Naive thymus-derived CD8-positive, alpha-beta T cell (primary cell): ENCODE measurements around the gene MBLAC2. TPM values are rescaled to one million over a fixed set of nuclear protein-coding genes. Genes with fewer than 3 reads are reported as not detected.

Source experiments
- ATAC-seq, 2 donors: fragments of 150-1000 bp; cut with Tn5 transposase in 1 of 2; sonication (Bioruptor Pico), chemical (Tn5 transposase) in 1 of 2; 1 replicate in 1 of 2; 2 replicates in 1 of 2; pipeline ENCODE4 v1.10.0; 2021; ENCODE audit warnings: mild to moderate bottlenecking in 2 of 2, moderate library complexity in 2 of 2
- POLR2A ChIA-PET: fragments of 350-600 bp; sonication (Branson Sonifier 250); formaldehyde crosslinking; loops from one replicate; lab custom pipeline; 2021; ENCODE audit warnings: antibody characterized with exemption; lab: Charles Lee
- DNase-seq, 10 donors: peaks; one replicate each; pipeline versions ENCODE4 v3.0.0 to v3.0.0-alpha.2; 2020 to 2022
- H3K27ac Mint-ChIP-seq, 10 donors: one replicate each; pipeline ENCODE4 v1.8.0; 2020 to 2022; ENCODE audit warnings: mild to moderate bottlenecking in 10 of 10, mixed read lengths in 10 of 10, moderate library complexity in 4 of 10, inconsistent platforms in 1 of 10
- H3K27me3 Mint-ChIP-seq, 5 donors: one replicate each; pipeline ENCODE4 v1.8.0; 2021 to 2022; ENCODE audit warnings: mixed read lengths in 5 of 5
- H3K36me3 Mint-ChIP-seq, 3 donors: one replicate each; pipeline ENCODE4 v1.8.0; 2020 to 2022; ENCODE audit warnings: mixed read lengths in 3 of 3, mild to moderate bottlenecking in 2 of 3, inconsistent platforms in 1 of 3
- H3K4me1 Mint-ChIP-seq, 4 donors: one replicate each; pipeline ENCODE4 v1.8.0; 2021 to 2022; ENCODE audit warnings: mixed read lengths in 4 of 4
- H3K4me3 Mint-ChIP-seq, 10 donors: one replicate each; pipeline ENCODE4 v1.8.0; 2020 to 2022; ENCODE audit warnings: mild to moderate bottlenecking in 10 of 10, mixed read lengths in 10 of 10, moderate library complexity in 6 of 10, inconsistent platforms in 1 of 10
- H3K9me3 Mint-ChIP-seq, 9 donors: one replicate each; pipeline ENCODE4 v1.8.0; 2020 to 2022; ENCODE audit warnings: mixed read lengths in 9 of 9, mild to moderate bottlenecking in 3 of 9, inconsistent platforms in 1 of 9, moderate library complexity in 1 of 9
- polyA plus RNA-seq, 3 donors: library from polyadenylated mRNA; unstranded; fragments of 300-500 nt; fragmentation: Illumina TruSeq; gene quantifications; one replicate each; pipeline ENCODE4 v1.2.3, GENCODE V29; 2021
- total RNA-seq, 8 experiments: library from RNA in 2 of 8; stranded (reverse) in 2 of 8; gene quantifications; one replicate each; pipeline ENCODE4 v1.2.3 and lab custom pipeline; 2021 to 2026

The MBLAC2 gene
- total and polyA plus RNA-seq, 5 experiments from 2014 or later, result 4.7 to 15.8 (median 5.7) TPM

DNA sequence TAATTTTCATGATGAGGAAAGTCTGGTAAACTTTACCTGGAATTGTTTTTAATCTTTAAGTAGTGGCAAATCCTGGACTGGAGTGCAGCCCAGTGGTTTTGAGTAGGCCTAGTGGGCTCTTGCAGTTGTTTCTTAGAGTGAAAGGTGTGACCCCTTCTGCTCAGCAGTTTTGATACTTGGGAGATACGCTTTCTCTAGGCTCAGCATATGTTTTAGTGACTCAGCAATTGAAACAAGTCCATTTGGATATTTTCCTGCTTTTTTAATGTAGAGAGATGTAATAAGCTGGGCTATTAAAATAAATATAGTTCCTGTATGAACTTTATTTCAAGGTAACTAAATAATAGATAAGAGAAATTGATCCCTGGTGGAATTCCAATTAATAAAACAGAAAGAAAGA is 6.1 kb upstream of the MBLAC2 start:
- no peak overlapping the region for H3K4me3 Mint-ChIP-seq
- H3K27ac Mint-ChIP-seq, result no peak overlapping the region
- DNase-seq (no peak), ATAC-seq (no peak)
- no peaks in the 10 kb centered on the region for H3K36me3 Mint-ChIP-seq
- H3K9me3 Mint-ChIP-seq, result no peaks in the 10 kb centered on the region
- H3K27me3 Mint-ChIP-seq, result no peaks in the 10 kb centered on the region
- peaks cover 0 to 6% (median 0%) of the 10 kb centered on the region in 4 donors for H3K4me1 Mint-ChIP-seq
- POLR2A ChIA-PET, result no interaction called here

GRCh38 chr5:90479611-90480385 is 5.2 kb upstream of the MBLAC2 start:
- POLR2A ChIA-PET, result no interaction called here
- ATAC-seq (no peak), DNase-seq (no peak)
- Mint-ChIP-seq H3K27ac (peak overlapping the region in 1 of 10 donors; percentile 45), H3K9me3 (no peaks in the 10 kb centered on the region), H3K36me3 (no peaks in the 10 kb centered on the region), H3K4me3 (no peak overlapping the region), H3K4me1 (peaks cover 4 to 9% (median 5%) of the 10 kb centered on the region in 4 donors), H3K27me3 (no peaks in the 10 kb centered on the region)

- Mint-ChIP-seq H3K36me3 (peaks cover 0 to 4% (median 0%) of the 10 kb centered on the region in 3 donors), H3K4me3 (no peak overlapping the region), H3K9me3 (no peaks in the 10 kb centered on the region), H3K27me3 (no peaks in the 10 kb centered on the region), H3K4me1 (peaks cover 14 to 19% (median 16%) of the 10 kb centered on the region in 4 donors), H3K27ac (no peak overlapping the region)
- POLR2A ChIA-PET, result interaction anchor here (1.7 kb wide), 1 partner anchor 51 kb away, joined by 4 read pairs; the partner anchor contains the start of gene LYSMD3
- ATAC-seq (no peak), DNase-seq (no peak)
Measured at GRCh38 chr5:90477621-90478215, 3.1 kb upstream of the MBLAC2 start.

DNA sequence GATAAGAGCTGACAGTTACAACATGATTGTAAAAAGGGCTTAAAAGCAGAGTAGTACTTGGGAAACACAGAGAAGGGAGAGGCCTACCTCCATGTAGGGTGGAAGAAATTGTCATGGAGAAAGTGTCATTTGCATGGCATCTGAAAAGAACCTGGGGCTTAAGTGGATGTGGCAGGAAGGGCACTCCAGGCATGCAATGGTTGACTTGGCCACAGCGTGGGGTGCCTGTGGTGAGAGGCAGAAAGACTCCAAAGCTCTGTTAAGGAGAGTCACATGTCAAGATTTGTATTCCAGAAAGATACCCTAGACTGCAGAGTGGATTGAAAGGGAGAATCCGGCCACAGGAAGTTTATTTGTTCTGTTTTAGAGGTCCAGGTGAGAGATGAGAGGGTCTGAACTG is 2.5 kb upstream of the MBLAC2 start:
- ATAC-seq, result no peak
- H3K4me1 Mint-ChIP-seq, result peaks cover 18 to 23% (median 19%) of the 10 kb centered on the region in 4 donors
- H3K4me3 Mint-ChIP-seq, result no peak overlapping the region
- POLR2A ChIA-PET, result interaction anchor here (1.4 to 1.7 kb wide), 2 partner anchors 52 to 67 kb away, joined by 4 to 6 read pairs; partner anchors contain the start of genes CETN3 and LYSMD3
- no peaks in the 10 kb centered on the region for H3K27me3 Mint-ChIP-seq
- no peak for DNase-seq
- no peaks in the 10 kb centered on the region for H3K9me3 Mint-ChIP-seq
- peaks cover 0 to 4% (median 0%) of the 10 kb centered on the region in 3 donors for H3K36me3 Mint-ChIP-seq
- peak overlapping the region in 1 of 10 donors; percentile 2 for H3K27ac Mint-ChIP-seq

DNA sequence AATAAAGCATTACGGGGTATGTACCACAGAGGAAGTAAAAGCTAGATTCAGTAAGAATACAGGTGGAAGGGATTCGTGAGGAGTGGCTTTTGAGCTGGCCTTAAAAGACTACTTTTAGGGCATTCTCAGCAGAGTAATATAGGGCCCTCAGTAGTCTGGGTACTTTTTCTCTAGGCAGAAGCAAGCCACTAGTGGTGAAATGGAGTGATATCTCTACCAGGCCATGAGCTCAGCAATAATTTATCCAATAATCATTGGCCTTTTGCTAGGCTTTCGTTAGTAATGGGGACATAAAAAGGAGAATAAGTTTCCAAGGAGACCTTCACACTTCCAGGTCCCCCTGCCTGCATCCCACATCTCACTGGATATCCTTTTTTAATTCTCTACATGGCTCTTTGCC is 1.8 kb upstream of the MBLAC2 start:
- peaks cover 19 to 24% (median 23%) of the 10 kb centered on the region in 4 donors for H3K4me1 Mint-ChIP-seq
- no peak for ATAC-seq
- H3K4me3 Mint-ChIP-seq, result peak overlapping the region in 1 of 10 donors; percentile 7
- H3K9me3 Mint-ChIP-seq, result no peaks in the 10 kb centered on the region
- H3K27ac Mint-ChIP-seq, result peak overlapping the region in 1 of 10 donors; percentile 24
- peaks cover 0 to 5% (median 3%) of the 10 kb centered on the region in 3 donors for H3K36me3 Mint-ChIP-seq
- H3K27me3 Mint-ChIP-seq, result no peaks in the 10 kb centered on the region
- POLR2A ChIA-PET, result interaction anchor here (1.4 to 1.7 kb wide), 2 partner anchors 52 to 66 kb away, joined by 4 to 6 read pairs; partner anchors contain the start of genes CETN3 and LYSMD3
- no peak for DNase-seq

DNA sequence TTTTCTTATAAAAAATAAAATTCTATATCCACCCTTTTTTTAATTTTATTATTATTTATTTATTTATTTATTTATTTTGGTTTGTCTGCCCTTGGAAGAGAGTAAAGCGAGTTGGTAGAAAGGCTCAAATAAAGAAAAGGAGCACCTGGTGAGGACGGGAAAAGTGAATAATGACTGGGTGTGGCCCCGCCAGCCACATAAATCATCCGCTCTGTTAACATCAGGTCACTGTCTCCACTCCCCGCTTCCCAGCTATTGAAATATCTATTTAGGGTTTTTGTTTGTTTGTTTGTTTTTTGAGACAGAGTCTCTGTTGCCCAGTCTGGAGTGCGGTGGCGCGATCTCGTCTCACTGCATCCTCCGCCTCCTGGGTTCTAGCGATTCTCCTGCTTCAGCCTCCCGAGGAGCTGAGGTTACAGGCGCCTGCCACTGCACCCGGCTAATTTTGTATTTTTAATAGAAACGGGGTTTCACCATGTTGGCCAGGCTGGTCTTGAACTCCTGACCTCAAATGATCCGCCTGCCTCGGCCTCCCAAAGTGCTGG is 937 bp upstream of the MBLAC2 start:
- DNase-seq (no peak), ATAC-seq (no peak)
- peaks cover 4 to 14% (median 11%) of the 10 kb centered on the region in 3 donors for H3K36me3 Mint-ChIP-seq
- H3K4me3 Mint-ChIP-seq, result peak overlapping the region; percentile 6 to 99 (median 98)
- POLR2A ChIA-PET, result interaction anchor here (1.4 to 3.5 kb wide), 4 partner anchors 36 to 66 kb away, joined by 6 to 69 read pairs (median 29); partner anchors contain the start of genes CETN3 and LYSMD3
- peak overlapping the region in 1 of 10 donors; percentile 95 for H3K27ac Mint-ChIP-seq
- H3K9me3 Mint-ChIP-seq, result peaks cover 0 to 7% (median 2%) of the 10 kb centered on the region in 9 donors
- H3K4me1 Mint-ChIP-seq, result peaks cover 21 to 32% (median 31%) of the 10 kb centered on the region in 4 donors
- no peaks in the 10 kb centered on the region for H3K27me3 Mint-ChIP-seq

GRCh38 chr5:90473396-90474234 is 956 bp downstream of the MBLAC2 start:
- ATAC-seq (peak in 1 of 2 donors; percentile 5), DNase-seq (peak in 5 of 10 donors; percentile 6 to 49 (median 19))
- H3K27me3 Mint-ChIP-seq, result no peaks in the 10 kb centered on the region
- H3K36me3 Mint-ChIP-seq, result peaks cover 20 to 30% (median 30%) of the 10 kb centered on the region in 3 donors
- H3K4me3 Mint-ChIP-seq, result peak overlapping the region; percentile 92 to 99 (median 98)
- H3K4me1 Mint-ChIP-seq, result peaks cover 23 to 41% (median 35%) of the 10 kb centered on the region in 4 donors
- peaks cover 0 to 26% (median 14%) of the 10 kb centered on the region in 9 donors for H3K9me3 Mint-ChIP-seq
- H3K27ac Mint-ChIP-seq, result peak overlapping the region; percentile 94 to 98 (median 96)
- POLR2A ChIA-PET, result interaction anchor here (1.1 to 3.5 kb wide), 7 partner anchors 34 to 909 kb away, joined by 3 to 69 read pairs (median 10); partner anchors contain the start of genes ARRDC3, CETN3 and LYSMD3

GRCh38 chr5:90472783-90473395 is 1.7 kb downstream of the MBLAC2 start:
- H3K36me3 Mint-ChIP-seq, result peaks cover 24 to 37% (median 37%) of the 10 kb centered on the region in 3 donors
- peak overlapping the region; percentile 92 to 99 (median 98) for H3K4me3 Mint-ChIP-seq
- DNase-seq, result peak in 1 of 10 donors; percentile 12
- ATAC-seq, result no peak
- POLR2A ChIA-PET, result interaction anchor here (0.7 to 3.5 kb wide), 4 partner anchors 23 to 908 kb away, joined by 3 to 69 read pairs (median 27); partner anchors contain the start of genes CETN3 and LYSMD3
- peaks cover 0 to 33% (median 21%) of the 10 kb centered on the region in 9 donors for H3K9me3 Mint-ChIP-seq
- no peaks in the 10 kb centered on the region for H3K27me3 Mint-ChIP-seq
- peak overlapping the region in 9 of 10 donors; percentile 71 to 98 (median 96) for H3K27ac Mint-ChIP-seq
- H3K4me1 Mint-ChIP-seq, result peaks cover 23 to 43% (median 35%) of the 10 kb centered on the region in 4 donors

GRCh38 chr5:90461288-90461687 is 13.3 kb downstream of the MBLAC2 start:
- Mint-ChIP-seq H3K4me3 (no peak overlapping the region), H3K9me3 (peaks cover 0 to 4% (median 0%) of the 10 kb centered on the region in 9 donors), H3K36me3 (peaks cover 2 to 26% (median 7%) of the 10 kb centered on the region in 3 donors), H3K4me1 (peaks cover 0 to 10% (median under 1%) of the 10 kb centered on the region in 4 donors), H3K27ac (peak overlapping the region in 2 of 10 donors; percentile 10 to 20), H3K27me3 (no peaks in the 10 kb centered on the region)
- ATAC-seq (no peak), DNase-seq (no peak)
- POLR2A ChIA-PET, result interaction anchor here (0.6 kb wide), 1 partner anchor 71 kb away, joined by 3 read pairs; no protein-coding TSS in a partner anchor

- Mint-ChIP-seq H3K4me1 (no peaks in the 10 kb centered on the region), H3K4me3 (no peak overlapping the region), H3K36me3 (peaks cover 0 to 3% (median 2%) of the 10 kb centered on the region in 3 donors), H3K27me3 (peaks cover 0 to 5% (median 2%) of the 10 kb centered on the region in 5 donors), H3K27ac (no peak overlapping the region), H3K9me3 (peaks cover 0 to 4% (median 0%) of the 10 kb centered on the region in 9 donors)
- ATAC-seq (no peak), DNase-seq (no peak)
- POLR2A ChIA-PET, result no interaction called here
Measured at GRCh38 chr5:90446961-90447360, 27.6 kb downstream of the MBLAC2 start.

- no peak for ATAC-seq
- POLR2A ChIA-PET, result interaction anchor here (1.6 kb wide), 2 partner anchors 34 to 89 kb away, joined by 6 to 8 read pairs; partner anchors contain the start of genes LYSMD3, MBLAC2 and POLR3G
- Mint-ChIP-seq H3K4me1 (peaks cover 2 to 8% (median 6%) of the 10 kb centered on the region in 4 donors), H3K36me3 (no peaks in the 10 kb centered on the region), H3K4me3 (peak overlapping the region in 9 of 10 donors; percentile 74 to 90 (median 86)), H3K27me3 (peaks cover 0 to 7% (median 3%) of the 10 kb centered on the region in 5 donors), H3K9me3 (no peaks in the 10 kb centered on the region), H3K27ac (peak overlapping the region in 2 of 10 donors; percentile 37 to 60)
- no peak for DNase-seq
Measured at GRCh38 chr5:90440644-90441043, 33.9 kb downstream of the MBLAC2 start.
